Measurements from ENCODE around the gene APPL2. TPM values are rescaled to one million over a fixed set of nuclear protein-coding genes. Genes with fewer than 3 reads are reported as not detected.

The APPL2 gene
- polyA plus RNA-seq, 3 donors = 6.4 to 19.8 (median 9.0) TPM

- TF ChIP-seq, protein P1, sequence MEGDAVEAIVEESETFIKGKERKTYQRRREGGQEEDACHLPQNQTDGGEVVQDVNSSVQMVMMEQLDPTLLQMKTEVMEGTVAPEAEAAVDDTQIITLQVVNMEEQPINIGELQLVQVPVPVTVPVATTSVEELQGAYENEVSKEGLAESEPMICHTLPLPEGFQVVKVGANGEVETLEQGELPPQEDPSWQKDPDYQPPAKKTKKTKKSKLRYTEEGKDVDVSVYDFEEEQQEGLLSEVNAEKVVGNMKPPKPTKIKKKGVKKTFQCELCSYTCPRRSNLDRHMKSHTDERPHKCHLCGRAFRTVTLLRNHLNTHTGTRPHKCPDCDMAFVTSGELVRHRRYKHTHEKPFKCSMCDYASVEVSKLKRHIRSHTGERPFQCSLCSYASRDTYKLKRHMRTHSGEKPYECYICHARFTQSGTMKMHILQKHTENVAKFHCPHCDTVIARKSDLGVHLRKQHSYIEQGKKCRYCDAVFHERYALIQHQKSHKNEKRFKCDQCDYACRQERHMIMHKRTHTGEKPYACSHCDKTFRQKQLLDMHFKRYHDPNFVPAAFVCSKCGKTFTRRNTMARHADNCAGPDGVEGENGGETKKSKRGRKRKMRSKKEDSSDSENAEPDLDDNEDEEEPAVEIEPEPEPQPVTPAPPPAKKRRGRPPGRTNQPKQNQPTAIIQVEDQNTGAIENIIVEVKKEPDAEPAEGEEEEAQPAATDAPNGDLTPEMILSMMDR (IDR thresholded peaks at IDR 0.05) = no peak
Measured at GRCh38 chr12:105206686-105207374, 29.1 kb downstream of the APPL2 start.

DNA sequence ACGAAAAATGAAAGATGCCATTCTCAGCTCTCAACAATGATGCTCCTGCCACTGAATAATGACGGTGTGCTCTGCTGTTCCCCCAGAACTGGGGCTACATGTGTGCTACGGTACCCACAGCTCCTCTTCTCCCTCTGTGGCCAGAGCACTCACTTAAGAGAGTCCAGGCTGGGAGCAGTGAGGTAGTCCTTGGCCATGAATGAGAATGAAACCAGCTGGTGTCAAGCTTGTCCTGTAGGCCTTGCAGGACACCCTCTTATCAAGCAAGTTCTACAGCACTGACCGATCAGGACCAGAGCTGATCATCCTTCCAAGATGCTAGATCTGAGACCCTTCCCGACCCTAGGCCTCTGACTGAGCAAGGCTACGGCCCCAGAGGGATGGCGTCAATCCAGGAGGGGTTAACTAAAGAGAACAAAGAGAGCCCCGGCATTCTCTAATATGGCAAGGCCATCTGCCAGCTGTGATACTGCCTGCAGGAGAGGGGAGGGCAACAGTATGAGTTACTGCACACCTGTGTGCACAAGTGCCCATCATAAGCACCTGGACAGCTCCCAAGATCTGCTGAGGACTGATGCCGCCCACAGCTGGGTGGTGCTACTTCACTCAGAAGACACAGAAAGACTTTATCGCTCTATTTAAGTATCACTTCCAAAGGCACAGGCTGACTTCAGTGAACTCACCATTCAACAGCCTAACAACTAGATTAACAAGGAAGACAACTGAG, 30.5 kb downstream of the APPL2 start:
- no peak overlapping the region for H3K4me3 ChIP-seq (replicated peaks in 1 of 3; ENCODE audit: low read depth in 2 of 3, low read length in 3 of 3)
- no peak overlapping the region for H2AFZ ChIP-seq (ENCODE audit: insufficient read depth, low read depth, low read length, poor library complexity, severe bottlenecking)
- no peaks in the 10 kb centered on the region for H3K9me3 Mint-ChIP-seq
- H3K4me1 Mint-ChIP-seq = no peaks in the 10 kb centered on the region
- no peaks in the 10 kb centered on the region for H3K27me3 ChIP-seq (ENCODE audit: control insufficient read depth in 2 of 2, insufficient read depth in 2 of 2, low read length in 2 of 2)
- H3K4me3 Mint-ChIP-seq = no peak overlapping the region
- no peaks in the 10 kb centered on the region for H4K20me1 ChIP-seq (ENCODE audit: insufficient read depth, low read length)
- H3K27me3 Mint-ChIP-seq (ENCODE audit: low read depth in 3 of 3) = peaks cover 0 to 5% (median 4%) of the 10 kb centered on the region in 3 donors
- 96% methylated on average over 9 of the region's 10 CpGs for WGBS (ENCODE audit: insufficient coverage)
- TF ChIP-seq, protein P1 (IDR thresholded peaks at IDR 0.05) = no peak
- peak overlapping the region in 1 of 7 donors; percentile 1 for H3K27ac Mint-ChIP-seq
- H3K27ac ChIP-seq (ENCODE audit: low read depth in 1 of 2, low read length in 2 of 2) = no peak overlapping the region
- intact Hi-C loops (cut with micrococcal nuclease) = no loop called here
- no peak for DNase-seq
- H3K4me1 ChIP-seq (ENCODE audit: control insufficient read depth in 1 of 2, insufficient read depth in 2 of 2, low read length in 2 of 2) = no peaks in the 10 kb centered on the region
- H3K9me3 ChIP-seq (replicated peaks in 1 of 2; ENCODE audit: control insufficient read depth in 1 of 2, insufficient read depth in 1 of 2, low read length in 2 of 2) = no peaks in the 10 kb centered on the region
- peaks cover 45 to 84% of the 10 kb centered on the region in 2 donors for H3K36me3 ChIP-seq (replicated peaks in 1 of 2; ENCODE audit: control insufficient read depth in 1 of 2, insufficient read depth in 2 of 2, low read length in 2 of 2)
- peaks cover 65 to 82% of the 10 kb centered on the region in 2 donors for H3K36me3 Mint-ChIP-seq
- no peaks in the 10 kb centered on the region for H3K79me2 ChIP-seq (ENCODE audit: insufficient read depth, low read length)
- no peak overlapping the region for H3K4me2 ChIP-seq (replicated peaks; ENCODE audit: extremely low read depth, low read length, poor library complexity, severe bottlenecking)
- H3K9ac ChIP-seq (ENCODE audit: insufficient read depth, low read length, poor library complexity, severe bottlenecking) = no peak overlapping the region

More at GRCh38 chr12:105206686-105207374, 29.1 kb downstream of the APPL2 start:
- Mint-ChIP-seq H3K4me3 (no peak overlapping the region), H3K27me3 (ENCODE audit: low read depth in 3 of 3) (peaks cover 0 to 5% (median 2%) of the 10 kb centered on the region in 3 donors), H3K27ac (no peak overlapping the region), H3K4me1 (no peaks in the 10 kb centered on the region), H3K9me3 (no peaks in the 10 kb centered on the region), H3K36me3 (peaks cover 69 to 81% of the 10 kb centered on the region in 2 donors)
- H3K9ac ChIP-seq (ENCODE audit: insufficient read depth, low read length, poor library complexity, severe bottlenecking) = no peak overlapping the region
- no peak overlapping the region for H2AFZ ChIP-seq (ENCODE audit: insufficient read depth, low read depth, low read length, poor library complexity, severe bottlenecking)
- intact Hi-C loops (cut with micrococcal nuclease) = no loop called here
- H3K79me2 ChIP-seq (ENCODE audit: insufficient read depth, low read length) = no peaks in the 10 kb centered on the region
- no peak overlapping the region for H3K4me3 ChIP-seq (replicated peaks in 1 of 3; ENCODE audit: low read depth in 2 of 3, low read length in 3 of 3)
- no peaks in the 10 kb centered on the region for H3K27me3 ChIP-seq (ENCODE audit: control insufficient read depth in 2 of 2, insufficient read depth in 2 of 2, low read length in 2 of 2)
- no peaks in the 10 kb centered on the region for H3K4me1 ChIP-seq (ENCODE audit: control insufficient read depth in 1 of 2, insufficient read depth in 2 of 2, low read length in 2 of 2)
- H3K27ac ChIP-seq (ENCODE audit: low read depth in 1 of 2, low read length in 2 of 2) = no peak overlapping the region
- no peak for DNase-seq
- no peak overlapping the region for H3K4me2 ChIP-seq (replicated peaks; ENCODE audit: extremely low read depth, low read length, poor library complexity, severe bottlenecking)
- H3K36me3 ChIP-seq (replicated peaks in 1 of 2; ENCODE audit: control insufficient read depth in 1 of 2, insufficient read depth in 2 of 2, low read length in 2 of 2) = peaks cover 52 to 93% of the 10 kb centered on the region in 2 donors
- no peaks in the 10 kb centered on the region for H4K20me1 ChIP-seq (ENCODE audit: insufficient read depth, low read length)
- 98% methylated on average over 6 of the region's 16 CpGs for WGBS (ENCODE audit: insufficient coverage)
- H3K9me3 ChIP-seq (replicated peaks in 1 of 2; ENCODE audit: control insufficient read depth in 1 of 2, insufficient read depth in 1 of 2, low read length in 2 of 2) = no peaks in the 10 kb centered on the region
